ENCODE results near the gene CNTFR.

- TF ChIP-seq CTCF (IDR thresholded peaks at IDR 0.05) (no peak), POLR2A (IDR thresholded peaks at IDR 0.05) (no peak)
Measured at GRCh38 chr9:34560599-34561214, 28.8 kb downstream of the CNTFR start.
